RWPE1 (cell line): Measurements from ENCODE around the gene ACKR1.

Experiments used
- CTCF ChIA-PET: fragments of 350-600 bp; sonication (Branson Sonifier 250); formaldehyde crosslinking; extraction: SDS; loops from one replicate; lab custom pipeline; 2021; lab: Yijun Ruan, JAX
- POLR2A ChIA-PET: fragments of 400-600 bp; formaldehyde crosslinking; extraction: SDS; loops from one replicate; lab custom pipeline; 2020; ENCODE audit warnings: antibody characterized with exemption; ENCODE audit not compliant: low non-redundant PET; lab: Yijun Ruan, JAX
- DNase-seq: peaks from one replicate; pipeline ENCODE4 v3.0.0; 2012; ENCODE audit warnings: low spot score
- H3K27ac ChIP-seq: fragments of 450-650 bp; 2 replicates; pipeline ENCODE4 v1.5.1; 2017
- CTCF ChIP-seq: fragments of 450-650 bp; conservative IDR thresholded peaks from 2 replicates; pipeline ENCODE4 v1.5.1; 2017; ENCODE audit warnings: low read depth, mild to moderate bottlenecking

Gene ACKR1

GRCh38 chr1:159175571-159175970 is 29.1 kb upstream of the ACKR1 start:
- CTCF ChIA-PET: interaction anchor here (1.2 kb wide), 1 partner anchor 19 kb away, joined by 3 read pairs; no protein-coding TSS in a partner anchor
- no peak overlapping the region for H3K27ac ChIP-seq
- POLR2A ChIA-PET: no interaction called here
- no peak for DNase-seq
- no peak for TF ChIP-seq CTCF

- H3K27ac ChIP-seq: no peak overlapping the region
- ChIA-PET CTCF (interaction anchor here (0.5 to 1.0 kb wide), 2 partner anchors 20 to 622 kb away, joined by 3 read pairs; no protein-coding TSS in a partner anchor), POLR2A (no interaction called here)
- no peak for TF ChIP-seq CTCF
- peak; percentile 71 for DNase-seq
Observed at GRCh38 chr1:159177272-159177907, 27.3 kb upstream of the ACKR1 start.

GRCh38 chr1:159179906-159180305 is 24.8 kb upstream of the ACKR1 start:
- POLR2A ChIA-PET: no interaction called here
- CTCF ChIA-PET: no interaction called here
- DNase-seq: no peak
- H3K27ac ChIP-seq: no peak overlapping the region
- no peak for TF ChIP-seq CTCF

- H3K27ac ChIP-seq: no peak overlapping the region
- no peak for TF ChIP-seq CTCF
- DNase-seq: no peak
- ChIA-PET CTCF (interaction anchor here (1.0 kb wide), 1 partner anchor 18 kb away, joined by 3 read pairs; no protein-coding TSS in a partner anchor), POLR2A (no interaction called here)
Observed at GRCh38 chr1:159180516-159180915, 24.2 kb upstream of the ACKR1 start.

- H3K27ac ChIP-seq: no peak overlapping the region
- no peak for DNase-seq
- POLR2A ChIA-PET: no interaction called here
- CTCF ChIA-PET: interaction anchor here (1.0 to 1.1 kb wide), 2 partner anchors 17 to 30 kb away, joined by 3 to 4 read pairs; no protein-coding TSS in a partner anchor
- no peak for TF ChIP-seq CTCF
Observed at GRCh38 chr1:159181328-159182024, 23.2 kb upstream of the ACKR1 start.

GRCh38 chr1:159184201-159184600 is 20.5 kb upstream of the ACKR1 start:
- POLR2A ChIA-PET: no interaction called here
- TF ChIP-seq CTCF: no peak
- no peak overlapping the region for H3K27ac ChIP-seq
- CTCF ChIA-PET: no interaction called here
- no peak for DNase-seq
